Renal cortex interstitium (tissue), 15 donors: ENCODE measurements around the gene ZNF782. TPM values are rescaled to one million over a fixed set of nuclear protein-coding genes. Genes with fewer than 3 reads are reported as not detected.
"Not testable (repeated sequence)": the region's sequence is repeated elsewhere in the genome, so short reads cannot be mapped to it uniquely, and the experiment has no call there.

ENCODE experiments used
- DNase-seq, 11 donors: peaks; one replicate each; pipeline ENCODE4 v3.0.0-alpha.2; 2013; ENCODE audit warnings: low read depth in 9 of 11, low spot score in 4 of 11; ENCODE audit errors: extremely low read depth in 1 of 11
- long read RNA-seq, 16 experiments: transcript quantifications; one replicate each; lab custom pipeline, GENCODE V29; 2026
- polyA plus RNA-seq, 3 donors: library from polyadenylated mRNA; unstranded; fragments of 120-200 nt; gene quantifications; one replicate each; pipeline ENCODE4 v1.2.1, GENCODE V29; 2013; ENCODE audit not compliant: insufficient read length in 3 of 3

The ZNF782 gene
- 1 to 10 TPM; 7.1 to 7.6 (median 7.1) TPM for polyA plus RNA-seq
- long read RNA-seq, donor 1, partial matches to known transcripts: 0 of 1 reads
- long read RNA-seq, donor 1, other reads (novel, unspliced or antisense): 0 of 1 reads
- long read RNA-seq, donor 2, partial matches to known transcripts: 0 of 1 reads
- long read RNA-seq, donor 2, other reads (novel, unspliced or antisense): 0 of 1 reads
- long read RNA-seq, donor 3, full-length matches to known transcripts: 2 of 2 reads
- long read RNA-seq, donor 3, partial matches to known transcripts: 0 of 2 reads
- long read RNA-seq, donor 3, other reads (novel, unspliced or antisense): 0 of 2 reads
- long read RNA-seq, donor 4, full-length matches to known transcripts: 1 of 1 reads
- long read RNA-seq, donor 4, partial matches to known transcripts: 0 of 1 reads
- long read RNA-seq, donor 4, other reads (novel, unspliced or antisense): 0 of 1 reads
- long read RNA-seq, donor 5: 0 reads
- long read RNA-seq, donor 6, full-length matches to known transcripts: 2 of 2 reads
- long read RNA-seq, donor 6, partial matches to known transcripts: 0 of 2 reads
- long read RNA-seq, donor 6, other reads (novel, unspliced or antisense): 0 of 2 reads
- long read RNA-seq, donor 7, partial matches to known transcripts: 0 of 2 reads
- long read RNA-seq, donor 7, other reads (novel, unspliced or antisense): 0 of 2 reads
- long read RNA-seq, donor 8, partial matches to known transcripts: 0 of 1 reads
- long read RNA-seq, donor 8, other reads (novel, unspliced or antisense): 0 of 1 reads
- long read RNA-seq, donor 9, partial matches to known transcripts: 0 of 1 reads
- long read RNA-seq, donor 9, other reads (novel, unspliced or antisense): 0 of 1 reads
- long read RNA-seq, donor 10, partial matches to known transcripts: 0 of 1 reads
- long read RNA-seq, donor 10, other reads (novel, unspliced or antisense): 0 of 1 reads
- long read RNA-seq, donor 11, full-length matches to known transcripts: 1 of 1 reads
- long read RNA-seq, donor 11, partial matches to known transcripts: 0 of 1 reads
- long read RNA-seq, donor 11, other reads (novel, unspliced or antisense): 0 of 1 reads
- long read RNA-seq, donor 12: 0 reads
- long read RNA-seq, donor 13: 0 reads
- long read RNA-seq, donor 14, partial matches to known transcripts: 0 of 1 reads
- long read RNA-seq, donor 14, other reads (novel, unspliced or antisense): 0 of 1 reads
- long read RNA-seq, donor 15, full-length matches to known transcripts: 2 of 2 reads
- long read RNA-seq, donor 15, partial matches to known transcripts: 0 of 2 reads
- long read RNA-seq, donor 15, other reads (novel, unspliced or antisense): 0 of 2 reads
- long read RNA-seq, donor 16, full-length matches to known transcripts: 4 of 4 reads
- long read RNA-seq, donor 16, partial matches to known transcripts: 0 of 4 reads
- long read RNA-seq, donor 16, other reads (novel, unspliced or antisense): 0 of 4 reads

- DNase-seq: peak; percentile 89 to 97 (median 93)
Observed at GRCh38 chr9:96853781-96854650, at the start of gene ZNF782. TSS of gene ZNF782 (minus strand) at chr9:96854514. CDS start at chr9:96851961, 2,553 bp downstream.

DNA sequence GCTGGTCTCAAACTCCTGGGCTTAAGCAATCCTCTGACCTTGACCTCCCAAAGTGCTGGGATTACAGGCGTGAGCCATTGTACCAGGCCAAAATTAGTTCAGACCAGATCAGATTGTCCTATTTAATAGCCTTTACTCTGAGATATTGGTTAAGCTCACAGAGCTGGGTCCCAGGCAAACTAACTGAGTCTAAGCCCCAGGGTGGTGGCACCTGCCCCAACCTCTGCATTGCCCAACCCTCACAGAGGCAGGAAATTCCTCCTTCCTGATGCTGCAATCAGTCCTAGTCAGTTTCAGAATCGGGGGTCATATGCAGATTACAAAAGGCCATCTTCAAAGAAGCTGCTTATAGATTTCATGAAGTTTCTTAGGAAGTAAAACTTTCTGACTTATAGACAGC, 45.7 kb upstream of the ZNF782 start:
- DNase-seq: not testable (repeated sequence)

DNA sequence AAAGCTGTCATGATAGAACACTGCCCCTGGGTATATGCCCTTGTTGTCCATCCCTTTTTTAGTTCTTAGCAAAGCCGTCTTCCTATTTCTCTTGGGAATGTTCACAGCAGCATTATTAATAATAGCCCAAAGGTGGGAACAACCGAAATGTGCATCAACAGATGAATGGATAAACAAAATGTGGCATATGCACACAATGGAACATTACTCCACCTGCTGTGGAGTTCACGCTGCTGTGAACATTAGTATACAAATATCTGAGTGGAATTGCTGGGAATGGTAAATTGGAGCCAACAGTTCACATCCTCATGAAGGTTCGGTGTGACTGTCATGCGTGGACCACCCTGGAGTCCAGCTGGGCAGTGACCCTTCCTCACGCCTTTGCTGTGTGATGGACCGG, 37.8 kb upstream of the ZNF782 start:
- DNase-seq: no peak

DNA sequence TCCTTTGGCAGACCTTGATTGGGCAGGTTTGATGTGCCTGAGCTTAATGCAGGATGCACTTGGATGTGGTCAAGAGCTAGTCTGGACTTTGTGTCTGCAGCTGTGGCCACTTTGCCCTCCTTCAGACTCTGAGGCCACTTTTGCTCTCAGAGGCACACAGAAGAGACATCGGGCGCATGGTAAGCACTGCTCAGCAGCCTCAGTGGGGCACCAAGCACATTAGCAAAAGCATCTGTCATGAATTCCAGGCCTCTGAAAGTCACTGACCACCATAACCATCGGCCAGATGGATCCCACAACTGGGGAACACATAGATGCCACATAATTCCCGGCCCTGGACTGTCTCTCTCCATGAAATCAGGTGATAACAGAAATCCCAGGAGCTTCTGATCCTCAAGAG, 34.3 kb upstream of the ZNF782 start:
- DNase-seq: no peak

GRCh38 chr9:96885424-96885823, 31.1 kb upstream of the ZNF782 start:
- no peak for DNase-seq

DNA sequence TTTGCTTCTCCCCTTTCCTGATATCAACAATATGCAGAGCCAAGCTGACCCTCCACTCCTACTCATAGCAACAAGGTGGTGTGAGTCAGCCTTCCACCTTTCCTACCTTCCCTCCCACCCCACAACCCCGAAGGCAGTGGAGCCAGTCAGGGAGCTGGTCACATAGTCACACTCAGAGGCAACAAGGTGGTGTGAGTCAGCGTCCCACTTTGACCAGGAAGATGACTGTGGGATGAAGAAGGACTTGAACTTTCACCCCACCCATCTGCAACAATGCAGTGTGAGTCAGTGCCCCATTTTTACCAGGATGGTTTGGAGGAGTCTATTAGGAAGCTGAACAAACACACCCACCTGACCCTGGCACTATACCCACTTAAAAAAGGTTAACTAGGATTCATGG, 30.1 kb upstream of the ZNF782 start:
- DNase-seq: no peak

GRCh38 chr9:96883922-96884321, 29.6 kb upstream of the ZNF782 start:
- DNase-seq: no peak

DNA sequence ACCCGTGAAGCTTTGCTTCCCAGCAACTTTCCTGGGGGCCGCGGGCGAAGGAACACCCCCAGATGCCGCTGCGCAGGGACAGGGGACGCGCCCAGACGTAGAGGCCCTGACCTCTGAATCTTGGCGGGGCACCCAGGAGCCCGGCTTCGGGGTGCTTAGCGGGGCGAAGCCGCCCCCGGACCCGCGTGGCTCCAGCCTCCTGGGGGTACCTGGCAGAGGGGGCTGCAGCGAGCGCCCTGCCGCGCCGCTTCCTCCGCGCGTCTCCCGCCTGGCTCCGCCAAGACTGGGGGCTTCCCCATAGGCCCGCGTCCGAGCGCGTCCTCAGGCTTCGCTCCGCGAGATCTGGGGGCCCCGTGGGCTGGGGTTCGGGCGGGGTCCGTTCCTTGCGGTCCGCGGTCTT, 23.0 kb upstream of the ZNF782 start:
- DNase-seq: no peak

GRCh38 chr9:96875461-96876142, 21.3 kb upstream of the ZNF782 start:
- peak; percentile 61 to 87 (median 79) for DNase-seq

DNA sequence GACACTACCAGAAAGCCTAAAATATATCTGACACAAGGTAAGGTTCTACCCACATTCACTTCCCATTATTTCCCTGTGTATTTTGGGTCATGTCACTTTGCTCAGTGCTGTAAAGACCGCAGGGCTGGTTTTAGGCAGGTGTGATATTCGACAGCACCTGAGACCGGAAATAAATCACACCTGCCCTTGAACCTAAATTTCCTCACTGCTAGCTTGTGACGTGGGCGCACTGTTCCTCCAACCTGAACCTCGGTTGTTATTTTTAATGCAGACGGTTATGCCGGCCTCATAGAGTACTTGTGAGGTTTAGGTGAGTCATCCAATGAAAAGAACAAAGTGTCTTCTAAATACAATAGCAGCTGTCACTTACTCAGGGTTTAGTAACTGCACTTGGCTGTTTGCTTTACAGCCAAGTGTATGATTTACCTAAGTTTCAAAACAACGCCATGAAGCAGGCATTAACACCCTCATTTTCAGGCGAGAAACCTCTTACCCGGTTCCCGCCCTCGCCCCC, 20.7 kb upstream of the ZNF782 start:
- DNase-seq: no peak

GRCh38 chr9:96874201-96874785, 20.0 kb upstream of the ZNF782 start:
- no peak for DNase-seq

DNA sequence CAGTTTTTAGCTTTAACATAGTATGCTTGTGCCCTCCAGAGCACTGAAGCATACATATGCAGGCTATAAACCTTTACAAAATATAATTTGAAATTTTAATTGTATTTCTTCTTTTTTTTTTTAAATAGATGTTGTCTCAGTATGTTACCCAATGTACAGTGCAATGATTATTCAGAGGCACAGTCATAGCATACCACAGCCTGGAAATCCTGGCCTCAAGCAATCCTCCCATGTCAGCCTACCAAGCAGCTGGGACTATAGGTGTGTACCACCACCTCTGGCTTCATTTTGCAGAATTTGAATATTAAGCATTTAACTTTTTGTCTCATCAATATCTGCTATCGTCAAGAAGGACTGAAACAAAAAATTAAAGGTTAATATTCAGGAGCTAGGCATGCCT, 16.9 kb upstream of the ZNF782 start:
- no peak for DNase-seq

- no peak for DNase-seq
Observed at GRCh38 chr9:96868709-96869108, 14.4 kb upstream of the ZNF782 start.

DNA sequence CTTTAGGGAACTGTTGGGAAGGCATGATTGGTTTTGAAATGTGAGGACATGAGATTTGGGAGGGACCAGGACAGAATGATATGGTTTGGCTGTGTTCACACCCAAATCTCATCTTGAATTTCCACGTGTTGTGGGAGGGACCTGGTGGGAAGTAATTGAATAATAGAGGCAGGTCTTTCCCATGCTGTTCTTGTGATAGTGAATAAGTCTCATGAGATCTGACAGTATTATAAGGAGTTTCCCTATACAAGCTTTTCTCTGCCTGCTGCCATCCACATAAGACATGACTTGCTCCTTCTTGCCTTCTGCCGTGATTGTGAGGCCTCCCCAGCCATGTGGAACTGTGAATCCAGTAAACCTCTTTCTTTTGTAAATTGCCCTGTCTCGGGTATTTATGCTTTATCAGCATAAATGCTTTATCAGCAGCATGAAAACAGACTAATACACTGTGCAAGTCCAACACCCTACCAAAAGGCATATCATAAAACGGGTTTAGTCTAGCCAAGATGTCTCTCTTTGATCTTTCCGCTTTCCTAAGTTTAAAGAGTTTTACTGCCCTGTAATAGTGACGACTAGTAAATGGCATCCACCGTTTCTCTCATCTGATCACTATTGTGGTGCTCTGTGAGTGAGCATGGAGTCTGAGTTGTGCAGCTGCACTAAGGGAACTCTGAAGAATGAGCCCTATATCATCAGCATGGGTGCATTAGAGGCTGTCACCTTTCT, 12.9 kb upstream of the ZNF782 start:
- DNase-seq: no peak

- not testable (repeated sequence) for DNase-seq
Observed at GRCh38 chr9:96865240-96865639, 10.9 kb upstream of the ZNF782 start.

GRCh38 chr9:96859461-96860198, 5.3 kb upstream of the ZNF782 start:
- no peak for DNase-seq
